Measurements from ENCODE around the gene APOO.
A peak's percentile ranks its signal among the peaks of the same experiment; 100 is the strongest.

The APOO gene

DNA sequence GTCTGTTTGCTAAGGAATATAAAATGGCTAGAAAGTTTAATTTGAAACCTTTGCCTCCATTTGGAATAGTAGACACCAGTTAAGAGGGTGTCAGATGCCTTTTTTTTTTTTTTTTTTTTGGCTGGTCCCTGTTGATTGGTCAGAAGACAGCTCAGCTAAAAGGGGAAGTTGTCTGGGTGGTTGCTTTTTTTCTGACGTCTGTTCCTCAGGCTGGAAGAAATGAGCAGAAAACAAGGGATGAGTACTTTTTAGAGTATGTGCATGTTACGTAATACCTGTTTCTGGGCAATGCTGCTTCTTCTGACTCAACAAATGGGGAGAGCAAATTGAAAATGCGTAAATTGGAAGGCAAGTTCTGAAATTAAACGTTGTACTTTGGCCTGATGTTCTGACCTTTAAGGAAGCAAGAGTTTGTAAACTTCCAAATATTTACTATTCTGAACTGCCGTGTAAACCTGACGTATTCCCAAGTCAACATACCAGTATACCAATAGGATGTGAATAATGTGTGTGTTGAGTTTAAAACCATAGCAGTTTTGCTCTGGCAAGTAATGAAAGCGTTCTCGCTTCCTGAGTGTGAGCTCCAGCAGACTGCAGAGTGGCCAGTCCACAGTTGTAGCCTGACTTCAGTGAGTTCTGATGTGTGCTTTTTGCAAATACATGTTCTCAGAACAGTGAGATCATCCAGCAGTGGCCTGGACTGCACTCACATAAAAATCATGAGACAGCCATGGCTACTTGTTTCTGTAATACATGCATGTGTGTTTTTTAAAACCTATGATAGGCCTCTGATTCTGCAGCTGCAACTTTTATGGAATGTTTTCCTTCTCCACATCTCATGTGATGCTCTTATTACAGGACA, 123.0 kb downstream of the APOO start:
- DNase-seq (ENCODE audit: low spot score), result peak; percentile 21

DNA sequence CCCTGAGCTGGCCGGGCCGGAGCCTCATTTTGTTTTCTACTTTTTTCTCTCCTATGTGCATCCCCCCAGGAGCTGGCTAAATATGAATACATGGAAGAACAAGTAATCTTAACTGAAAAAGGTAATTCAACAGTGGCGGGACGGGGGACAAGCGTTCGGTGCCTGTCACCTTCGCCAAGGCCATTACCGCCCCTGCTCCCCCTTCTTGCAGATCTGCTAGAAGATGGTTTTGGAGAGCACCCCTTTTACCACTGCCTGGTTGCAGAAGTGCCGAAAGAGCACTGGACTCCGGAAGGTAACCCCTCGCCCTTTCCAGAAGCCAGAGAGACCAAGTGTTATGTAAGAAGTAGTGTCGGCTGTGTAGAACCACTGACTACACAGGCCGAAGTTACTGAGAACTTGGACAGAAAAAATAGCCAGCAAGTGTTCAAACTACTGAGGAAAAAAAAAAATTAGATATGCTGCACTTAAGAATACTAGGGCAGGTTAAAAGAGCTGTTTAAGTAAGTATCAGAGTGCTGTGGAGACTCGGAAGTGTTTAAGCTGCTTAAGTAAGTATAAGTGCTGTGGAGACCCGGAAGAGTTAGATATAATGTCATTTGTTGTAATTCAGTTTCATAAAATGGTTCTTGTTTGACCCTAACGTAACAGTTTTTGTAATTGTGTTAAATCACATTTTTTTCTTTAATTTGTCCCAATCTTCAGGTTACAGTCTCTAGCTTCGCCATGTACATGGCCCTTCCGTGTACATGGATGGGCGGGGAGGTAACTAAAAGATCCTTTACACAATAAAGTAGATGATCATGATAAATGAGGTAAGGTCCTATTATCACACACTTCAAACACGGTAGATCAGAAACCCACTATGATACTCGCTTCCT, 123.9 kb downstream of the APOO start:
- peak; percentile 9 for DNase-seq (ENCODE audit: low spot score)
